ENCODE results near the gene RAP1GAP2. TPM values are rescaled to one million over a fixed set of nuclear protein-coding genes. Genes with fewer than 3 reads are reported as not detected.
"Not testable (repeated sequence)": the region's sequence is repeated elsewhere in the genome, so short reads cannot be mapped to it uniquely, and the experiment has no call there.

Gene RAP1GAP2
- total and polyA plus RNA-seq, 2 experiments from 2014 or later: 0.74 to 3.8 TPM

DNA sequence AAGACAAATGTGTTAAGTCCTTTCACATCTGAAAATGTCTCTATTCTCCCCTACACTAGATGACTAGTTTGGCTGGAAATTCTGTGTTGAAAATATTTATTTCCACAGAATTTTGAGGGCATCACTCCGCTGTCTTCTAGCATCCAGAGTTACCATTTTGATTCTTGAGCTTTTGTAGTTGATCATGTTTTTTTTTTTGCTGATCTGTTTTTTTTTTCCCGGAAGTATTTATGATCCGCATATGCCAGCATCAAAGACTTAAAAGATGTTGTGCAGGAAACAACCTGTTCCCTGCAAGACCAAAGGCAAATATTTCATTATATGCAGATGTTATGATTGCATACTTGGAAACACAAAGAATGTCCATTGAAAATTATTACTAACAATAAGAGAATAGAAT, 250.5 kb downstream of the RAP1GAP2 start:
- DNase-seq: no peak
- H3K36me3 ChIP-seq (ENCODE audit: low read depth): no peaks in the 10 kb centered on the region
- no peaks in the 10 kb centered on the region for H3K9me2 ChIP-seq (ENCODE audit: insufficient read depth)
- in situ Hi-C loops (cut with MboI): loop anchor here (25.0 kb wide), 1 partner anchor 591 kb away; the partner anchor contains the start of genes CTNS and SHPK
- TF ChIP-seq EZH2phosphoT487 (IDR thresholded peaks at IDR 0.05; ENCODE audit: insufficient read depth, low read depth): no peak
- TF ChIP-seq EZH2 (IDR thresholded peaks at IDR 0.05; ENCODE audit: insufficient read depth, poor library complexity, severe bottlenecking): no peak
- no peak overlapping the region for H3K9ac ChIP-seq
- H3K9me3 ChIP-seq (ENCODE audit: low read depth): no peaks in the 10 kb centered on the region
- H3K27ac ChIP-seq: no peak overlapping the region
- H3K4me3 ChIP-seq: no peak overlapping the region
- H2AFZ ChIP-seq: no peak overlapping the region
- no peaks in the 10 kb centered on the region for H3K4me1 ChIP-seq (ENCODE audit: insufficient read depth)
- 34 to 41% methylated on average over 3 of the region's 3 CpGs for WGBS, 2 experiments (ENCODE audit: low coverage in 1 of 2, low lambda C conversion rate in 2 of 2, missing lambda C conversion rate in 2 of 2)
- no peaks in the 10 kb centered on the region for H3K79me2 ChIP-seq (ENCODE audit: insufficient read depth)
- no peaks in the 10 kb centered on the region for H4K20me1 ChIP-seq (ENCODE audit: insufficient read depth)
- no peak overlapping the region for H3K4me2 ChIP-seq (ENCODE audit: unreplicated experiment)
- no peaks in the 10 kb centered on the region for H3K27me3 ChIP-seq (replicated peaks; ENCODE audit: insufficient read depth)
- H3F3A ChIP-seq (ENCODE audit: insufficient read depth): no peaks in the 10 kb centered on the region

DNA sequence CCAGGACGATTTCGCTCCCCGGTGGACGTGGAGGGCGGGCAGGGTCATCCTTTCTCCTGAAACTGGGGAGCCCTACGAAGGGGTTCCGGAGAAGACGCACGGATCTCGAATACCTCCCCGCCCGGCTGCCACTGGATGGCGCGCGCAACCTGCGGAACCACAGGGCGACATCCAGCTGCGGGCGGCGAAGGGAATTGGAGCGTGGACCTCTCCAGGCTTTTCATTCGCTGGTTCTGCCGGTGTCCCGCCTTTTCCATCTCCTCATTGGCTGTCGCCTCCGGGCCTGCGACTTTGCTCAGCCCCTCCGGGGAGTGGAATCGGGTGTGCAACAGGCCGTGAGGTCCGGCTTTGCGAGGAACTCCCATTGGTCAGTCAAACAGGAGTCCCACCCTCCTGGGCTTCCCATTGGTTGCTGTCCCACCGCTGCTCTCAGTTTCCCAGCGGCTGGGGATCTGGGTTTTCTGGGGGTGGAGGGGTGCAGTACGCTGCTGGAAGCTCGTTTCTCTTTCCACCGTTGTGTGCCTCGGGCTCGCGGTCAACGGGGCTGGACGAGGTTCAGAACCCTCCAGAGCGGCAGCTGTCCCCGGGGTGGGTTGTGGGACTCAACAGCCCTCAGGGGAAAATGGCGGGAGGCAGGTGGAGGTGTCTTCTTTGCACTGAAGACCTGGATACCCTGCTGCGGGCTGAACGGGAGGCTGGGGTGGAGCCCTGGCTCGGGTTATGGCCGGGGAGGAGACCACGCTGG, 252.7 kb downstream of the RAP1GAP2 start:
- DNase-seq: peak; percentile 99
- no peaks in the 10 kb centered on the region for H3K4me1 ChIP-seq (ENCODE audit: insufficient read depth)
- no peaks in the 10 kb centered on the region for H4K20me1 ChIP-seq (ENCODE audit: insufficient read depth)
- no peak overlapping the region for H3K27ac ChIP-seq
- H3K27me3 ChIP-seq (replicated peaks; ENCODE audit: insufficient read depth): no peaks in the 10 kb centered on the region
- H3K36me3 ChIP-seq (ENCODE audit: low read depth): no peaks in the 10 kb centered on the region
- no peaks in the 10 kb centered on the region for H3K79me2 ChIP-seq (ENCODE audit: insufficient read depth)
- no peak for TF ChIP-seq EZH2phosphoT487 (IDR thresholded peaks at IDR 0.05; ENCODE audit: insufficient read depth, low read depth)
- TF ChIP-seq EZH2 (IDR thresholded peaks at IDR 0.05; ENCODE audit: insufficient read depth, poor library complexity, severe bottlenecking): no peak
- H3K4me3 ChIP-seq: peak overlapping the region; percentile 89
- no peaks in the 10 kb centered on the region for H3K9me3 ChIP-seq (ENCODE audit: low read depth)
- 1 to 2% methylated on average over 46 to 48 of the region's 50 CpGs for WGBS, 2 experiments (ENCODE audit: low coverage in 1 of 2, low lambda C conversion rate in 2 of 2, missing lambda C conversion rate in 2 of 2)
- H3K4me2 ChIP-seq (ENCODE audit: unreplicated experiment): peak overlapping the region; percentile 92
- H3K9me2 ChIP-seq (ENCODE audit: insufficient read depth): no peaks in the 10 kb centered on the region
- peak overlapping the region; percentile 72 for H3K9ac ChIP-seq
- H2AFZ ChIP-seq: peak overlapping the region; percentile 99
- no peaks in the 10 kb centered on the region for H3F3A ChIP-seq (ENCODE audit: insufficient read depth)
- in situ Hi-C loops (cut with MboI): loop anchor here (25.0 kb wide), 1 partner anchor 588 kb away; the partner anchor contains the start of genes CTNS and SHPK

DNA sequence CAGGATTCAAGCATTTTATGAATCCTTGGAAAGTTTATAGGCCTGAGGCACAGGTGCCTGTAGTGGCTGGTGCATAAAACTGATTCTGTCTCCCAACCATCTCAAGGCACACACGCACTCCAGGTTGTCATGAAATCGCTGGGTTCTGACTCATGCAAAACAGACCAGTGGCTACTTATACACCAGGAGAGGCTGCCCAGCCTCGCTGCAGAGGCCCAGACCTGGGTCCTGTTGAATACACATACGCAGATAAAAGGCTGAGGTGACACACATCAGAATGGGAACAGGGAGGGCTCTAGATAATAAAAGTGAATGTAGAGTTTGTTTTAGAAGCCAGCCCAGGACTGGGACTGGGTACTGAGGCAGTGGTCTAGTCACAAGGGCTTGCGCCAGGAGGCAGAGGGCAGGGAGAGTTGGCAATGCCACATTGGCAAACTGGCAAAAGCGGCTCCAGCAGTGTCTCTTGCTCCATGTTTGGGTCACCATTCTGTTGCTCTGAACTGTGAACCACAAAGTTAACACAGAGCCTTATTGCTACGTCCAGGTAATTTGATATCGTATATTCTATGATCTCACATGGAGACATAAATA, 253.6 kb downstream of the RAP1GAP2 start:
- Histone ChIP-seq H3K9ac (no peak overlapping the region), H3K27ac (no peak overlapping the region), H3F3A (ENCODE audit: insufficient read depth) (no peaks in the 10 kb centered on the region), H3K9me2 (ENCODE audit: insufficient read depth) (no peaks in the 10 kb centered on the region), H2AFZ (peak overlapping the region; percentile 99), H4K20me1 (ENCODE audit: insufficient read depth) (no peaks in the 10 kb centered on the region), H3K4me2 (ENCODE audit: unreplicated experiment) (peak overlapping the region; percentile 77), H3K36me3 (ENCODE audit: low read depth) (no peaks in the 10 kb centered on the region), H3K9me3 (ENCODE audit: low read depth) (no peaks in the 10 kb centered on the region), H3K79me2 (ENCODE audit: insufficient read depth) (no peaks in the 10 kb centered on the region), H3K27me3 (replicated peaks; ENCODE audit: insufficient read depth) (no peaks in the 10 kb centered on the region), H3K4me3 (peak overlapping the region; percentile 89; the same call in 1 of the 2 replicates), H3K4me1 (ENCODE audit: insufficient read depth) (no peaks in the 10 kb centered on the region)
- in situ Hi-C loops (cut with MboI): loop anchor here (25.0 kb wide), 1 partner anchor 588 kb away; the partner anchor contains the start of genes CTNS and SHPK
- TF ChIP-seq EZH2phosphoT487 (IDR thresholded peaks at IDR 0.05; ENCODE audit: insufficient read depth, low read depth) (no peak), EZH2 (IDR thresholded peaks at IDR 0.05; ENCODE audit: insufficient read depth, poor library complexity, severe bottlenecking) (no peak)
- peak; percentile 24 for DNase-seq
- 94 to 96% methylated on average over 8 of the region's 8 CpGs for WGBS, 2 experiments (ENCODE audit: low coverage in 1 of 2, low lambda C conversion rate in 2 of 2, missing lambda C conversion rate in 2 of 2)

DNA sequence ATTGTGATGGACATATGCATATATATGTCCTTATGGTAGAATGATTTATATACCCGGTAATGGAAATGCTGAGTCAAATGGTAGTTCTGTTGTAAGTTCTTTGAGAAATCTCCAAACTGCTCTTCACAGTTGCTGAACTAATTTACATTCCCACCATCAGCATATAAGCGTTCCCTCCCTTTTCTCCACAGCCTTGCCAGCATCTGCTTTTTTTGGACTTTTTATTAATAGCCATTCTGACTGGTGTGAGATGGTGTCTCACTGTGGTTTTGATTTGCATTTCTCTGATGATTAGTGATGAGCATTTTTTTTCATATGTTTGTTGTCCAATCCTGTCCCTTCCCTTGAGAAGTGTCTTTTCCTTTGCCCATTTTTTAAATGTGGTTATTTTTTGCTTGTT, 258.6 kb downstream of the RAP1GAP2 start:
- H3K4me2 ChIP-seq (ENCODE audit: unreplicated experiment); in situ Hi-C loops (cut with MboI); H3F3A ChIP-seq (ENCODE audit: insufficient read depth); H3K4me1 ChIP-seq (ENCODE audit: insufficient read depth); H3K9ac ChIP-seq; H3K9me3 ChIP-seq (ENCODE audit: low read depth); H3K36me3 ChIP-seq (ENCODE audit: low read depth); H3K79me2 ChIP-seq (ENCODE audit: insufficient read depth); H4K20me1 ChIP-seq (ENCODE audit: insufficient read depth); H3K4me3 ChIP-seq; H3K27ac ChIP-seq; H3K27me3 ChIP-seq (replicated peaks; ENCODE audit: insufficient read depth); DNase-seq; H3K9me2 ChIP-seq (ENCODE audit: insufficient read depth); H2AFZ ChIP-seq: not testable (repeated sequence)
- 38 to 69% methylated on average over 1 of the region's 2 CpGs for WGBS, 2 experiments (ENCODE audit: low coverage in 1 of 2, low lambda C conversion rate in 2 of 2, missing lambda C conversion rate in 2 of 2)

DNA sequence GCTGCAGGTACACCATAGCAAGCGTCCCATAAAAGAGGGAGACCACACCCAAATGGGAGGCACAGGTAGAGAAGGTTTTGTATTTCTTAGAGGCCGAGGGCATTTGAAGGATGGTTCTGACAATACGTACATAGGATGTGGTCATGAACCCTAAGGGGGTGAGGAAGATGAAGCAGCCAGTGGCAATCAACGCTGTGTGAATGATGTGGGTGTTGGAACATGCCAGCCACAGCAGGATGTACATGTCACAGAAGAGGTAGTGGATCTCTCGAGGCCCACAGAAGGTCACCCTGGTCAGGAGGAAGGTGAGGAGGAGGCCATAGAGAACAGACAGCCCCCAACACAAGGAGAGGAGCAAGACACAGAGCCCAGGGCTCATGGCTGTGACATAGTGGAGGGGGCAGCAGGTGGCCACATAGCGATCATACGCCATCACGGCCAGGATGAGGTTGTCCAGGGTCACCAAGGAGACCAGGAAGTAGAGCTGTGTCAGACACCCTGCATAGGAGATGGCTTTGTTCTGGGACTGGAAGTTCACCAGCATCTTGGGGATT, 266.7 kb downstream of the RAP1GAP2 start:
- H3K27ac ChIP-seq; H3K79me2 ChIP-seq (ENCODE audit: insufficient read depth); in situ Hi-C loops (cut with MboI); H3K4me1 ChIP-seq (ENCODE audit: insufficient read depth); H3K9me3 ChIP-seq (ENCODE audit: low read depth); H3F3A ChIP-seq (ENCODE audit: insufficient read depth); H2AFZ ChIP-seq; H3K27me3 ChIP-seq (replicated peaks; ENCODE audit: insufficient read depth); H4K20me1 ChIP-seq (ENCODE audit: insufficient read depth); H3K36me3 ChIP-seq (ENCODE audit: low read depth); DNase-seq; H3K9me2 ChIP-seq (ENCODE audit: insufficient read depth); H3K4me3 ChIP-seq; H3K9ac ChIP-seq; H3K4me2 ChIP-seq (ENCODE audit: unreplicated experiment): not testable (repeated sequence)
- 48 to 49% methylated on average over 7 to 8 of the region's 8 CpGs for WGBS, 2 experiments (ENCODE audit: low coverage in 1 of 2, low lambda C conversion rate in 2 of 2, missing lambda C conversion rate in 2 of 2)

DNA sequence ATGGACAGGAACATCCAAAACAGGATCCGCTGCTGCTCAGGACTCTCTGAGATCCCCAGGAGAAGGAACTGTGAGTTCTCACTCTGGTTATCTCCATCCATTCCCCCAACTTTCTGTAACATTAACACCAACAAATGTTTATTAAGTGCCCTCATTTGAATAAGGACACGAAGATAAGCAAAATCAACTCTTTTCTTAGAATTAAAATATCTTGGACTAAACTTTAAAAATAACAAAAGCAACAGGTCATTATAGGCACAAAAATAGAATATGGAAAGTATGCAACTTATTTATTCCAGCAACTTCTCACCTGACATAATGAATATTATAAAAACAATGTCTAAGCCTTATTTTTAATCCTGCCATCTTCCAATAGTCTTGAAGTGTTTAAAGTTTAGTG, 267.3 kb downstream of the RAP1GAP2 start, which contains the start of gene OR1D5:
TSS of gene OR1D5 (minus strand) at position 101 of the 400 bp plus-strand sequence. CDS start at position 101, 0 bp downstream.
- in situ Hi-C loops (cut with MboI); H3K9me3 ChIP-seq (ENCODE audit: low read depth); H3K4me2 ChIP-seq (ENCODE audit: unreplicated experiment); DNase-seq; H3F3A ChIP-seq (ENCODE audit: insufficient read depth); H3K36me3 ChIP-seq (ENCODE audit: low read depth); H4K20me1 ChIP-seq (ENCODE audit: insufficient read depth); H3K27ac ChIP-seq; H3K9me2 ChIP-seq (ENCODE audit: insufficient read depth); H3K9ac ChIP-seq; H3K27me3 ChIP-seq (replicated peaks; ENCODE audit: insufficient read depth); H3K4me3 ChIP-seq; H2AFZ ChIP-seq; H3K4me1 ChIP-seq (ENCODE audit: insufficient read depth); H3K79me2 ChIP-seq (ENCODE audit: insufficient read depth): not testable (repeated sequence)
- WGBS, 2 experiments (ENCODE audit: low coverage in 1 of 2, low lambda C conversion rate in 2 of 2, missing lambda C conversion rate in 2 of 2): 18 to 29% methylated on average over 1 of the region's 2 CpGs
